Fibroblast of mammary gland (primary cell): ENCODE results near the gene CHPF2.

Experiments used
- DNase-seq: peaks from one replicate; pipeline ENCODE4 v3.0.0-alpha.2; 2010; ENCODE audit warnings: low read depth
- H3K4me3 ChIP-seq: 2 replicates; pipeline ENCODE4 v1.5.1; 2011; ENCODE audit warnings: low read depth, mild to moderate bottlenecking, low read length, moderate library complexity; ENCODE audit not compliant: control insufficient read depth
- CTCF ChIP-seq: conservative IDR thresholded peaks from 2 replicates; pipeline ENCODE4 v1.5.1; 2011; ENCODE audit warnings: low read depth, low read length, inconsistent platforms; ENCODE audit not compliant: control insufficient read depth, insufficient read depth

The CHPF2 gene

GRCh38 chr7:151225948-151226510 is 6.3 kb upstream of the CHPF2 start:
- peak overlapping the region; percentile 93 for H3K4me3 ChIP-seq
- DNase-seq, result peak; percentile 40
- no peak for TF ChIP-seq CTCF

- peak overlapping the region; percentile 93 for H3K4me3 ChIP-seq
These were observed 5.8 kb upstream of the CHPF2 start for GRCh38 chr7:151226560-151226874.

GRCh38 chr7:151226875-151227782 is 5.2 kb upstream of the CHPF2 start, which contains the start of gene ABCF2:
TSS of gene ABCF2 (minus strand) at chr7:151227205. CDS start at chr7:151226458, 747 bp downstream.
- TF ChIP-seq CTCF, result no peak
- peak within 1 kb of the TSS; percentile 93 for H3K4me3 ChIP-seq
- peak; percentile 99 for DNase-seq

More at GRCh38 chr7:151226560-151226874, 5.8 kb upstream of the CHPF2 start:
- TF ChIP-seq CTCF, result no peak
- no peak for DNase-seq

GRCh38 chr7:151228024-151228866 is 4.0 kb upstream of the CHPF2 start:
- no peak for DNase-seq
- no peak for TF ChIP-seq CTCF
- peak overlapping the region; percentile 93 for H3K4me3 ChIP-seq

GRCh38 chr7:151229249-151229648 is 3.0 kb upstream of the CHPF2 start:
- H3K4me3 ChIP-seq, result no peak overlapping the region
- DNase-seq, result no peak
- no peak for TF ChIP-seq CTCF

- no peak overlapping the region for H3K4me3 ChIP-seq
- no peak for DNase-seq
- TF ChIP-seq CTCF, result no peak
These were observed 1.2 kb upstream of the CHPF2 start for GRCh38 chr7:151231080-151231479.
